GM19324 (cell line): ENCODE data around the gene YY1.

Experiments
- ATAC-seq: cut with Tn5 transposase; IDR thresholded peaks from one replicate; pipeline ENCODE4 v1.9.1; 2021; ENCODE audit warnings: mild to moderate bottlenecking, moderate library complexity; ENCODE audit not compliant: unreplicated experiment, low FRiP score

The YY1 gene

DNA sequence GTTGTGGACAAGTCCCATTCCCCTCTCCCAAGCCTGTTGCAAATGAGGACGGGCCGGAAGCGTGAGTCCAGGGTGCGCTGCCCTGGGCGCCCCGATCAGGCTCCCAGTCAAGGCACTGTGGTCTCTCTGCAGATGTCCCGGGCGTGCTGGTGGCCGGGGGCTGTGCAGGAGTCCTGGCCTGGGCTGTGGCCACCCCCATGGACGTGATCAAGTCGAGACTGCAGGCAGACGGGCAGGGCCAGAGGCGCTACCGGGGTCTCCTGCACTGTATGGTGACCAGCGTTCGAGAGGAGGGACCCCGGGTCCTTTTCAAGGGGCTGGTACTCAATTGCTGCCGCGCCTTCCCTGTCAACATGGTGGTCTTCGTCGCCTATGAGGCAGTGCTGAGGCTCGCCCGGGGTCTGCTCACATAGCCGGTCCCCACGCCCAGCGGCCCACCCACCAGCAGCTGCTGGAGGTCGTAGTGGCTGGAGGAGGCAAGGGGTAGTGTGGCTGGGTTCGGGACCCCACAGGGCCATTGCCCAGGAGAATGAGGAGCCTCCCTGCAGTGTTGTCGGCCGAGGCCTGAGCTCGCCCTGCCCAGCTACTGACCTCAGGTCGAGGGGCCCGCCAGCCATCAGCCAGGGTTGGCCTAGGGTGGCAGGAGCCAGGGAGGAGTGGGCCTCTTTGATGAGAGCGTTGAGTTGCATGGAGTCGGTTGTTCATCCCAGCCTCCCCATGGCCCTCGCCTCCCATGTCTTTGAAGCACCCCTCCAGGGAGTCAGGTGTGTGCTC is 90.5 kb downstream of the YY1 start:
- no peak for ATAC-seq

GRCh38 chr14:100330007-100330344 is 91.0 kb downstream of the YY1 start:
- ATAC-seq, result no peak

DNA sequence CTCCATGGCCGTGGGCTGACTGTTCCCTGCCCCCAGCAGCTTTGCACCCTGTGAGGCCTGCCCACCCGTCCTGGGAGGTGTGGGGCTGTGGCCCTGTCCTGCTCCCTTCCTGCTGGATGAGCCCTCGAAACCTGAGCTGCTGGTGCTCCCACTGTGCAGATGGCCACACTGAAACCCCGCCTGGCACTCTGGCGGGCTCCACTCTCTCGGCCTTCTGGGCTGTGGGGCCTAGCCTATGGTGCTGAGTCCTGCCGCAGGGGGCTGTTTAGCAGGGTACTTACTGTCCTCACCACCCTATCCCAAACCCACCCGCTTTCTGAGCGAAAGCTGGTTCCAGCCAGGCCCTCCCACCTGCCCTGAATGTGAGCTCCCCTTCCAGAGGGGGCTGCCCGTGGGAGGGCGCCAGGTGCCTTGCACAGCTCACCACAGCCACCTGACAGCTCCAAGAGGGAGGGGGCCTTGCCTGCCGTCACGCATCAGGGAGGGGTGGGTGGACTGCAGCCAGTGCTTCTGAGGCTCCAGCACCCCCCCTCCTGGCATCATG is 91.5 kb downstream of the YY1 start:
- no peak for ATAC-seq

DNA sequence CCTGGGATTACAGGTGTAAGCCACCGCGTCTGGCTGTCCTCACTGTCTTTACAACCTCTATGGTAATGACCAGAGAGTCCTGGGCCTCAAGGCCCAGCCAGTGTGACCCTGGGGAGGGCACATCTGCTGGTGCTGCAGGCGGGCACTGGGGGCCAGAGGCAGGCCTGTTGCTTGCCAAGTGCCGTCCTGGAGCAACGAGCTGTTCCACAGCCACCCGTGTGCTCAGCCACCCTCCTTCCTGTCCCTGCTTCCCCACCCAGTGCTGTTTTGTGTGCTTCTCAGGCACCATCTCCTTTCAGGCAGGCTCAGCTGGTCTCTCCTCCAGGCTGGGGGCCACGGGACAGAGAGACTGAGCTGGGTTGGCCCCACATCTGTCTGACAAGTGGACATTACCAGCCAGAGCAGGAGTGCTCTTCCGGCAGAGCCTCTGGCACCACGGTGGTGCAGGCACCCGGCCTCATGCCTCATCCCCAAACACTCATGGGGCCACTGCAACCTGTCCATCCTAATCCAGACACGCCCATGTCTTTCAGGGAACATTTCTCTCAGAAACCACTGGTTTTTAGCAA is 93.2 kb downstream of the YY1 start:
- no peak for ATAC-seq
